Activated CD8-positive, alpha-beta memory T cell treated with anti-CD3 and anti-CD28 coated beads, Interleukin-2, amount 10 ng/mL, durations not matched to agents 7 days and 5 days (primary cell): Measurements from ENCODE around the gene TMEM187. TPM values are rescaled to one million over a fixed set of nuclear protein-coding genes. Genes with fewer than 3 reads are reported as not detected.

ENCODE experiments used
- ATAC-seq: fragments of 150-1000 bp; cut with Tn5 transposase; one replicate; pipeline ENCODE4 v1.10.0; 2021; ENCODE audit warnings: moderate library complexity
- CTCF ChIA-PET: fragments of 350-600 bp; sonication (Branson Sonifier 250); formaldehyde crosslinking; loops from one replicate; lab custom pipeline; 2021; ENCODE audit warnings: antibody characterized with exemption; lab: Charles Lee
- DNase-seq: peaks from one replicate; pipeline ENCODE4 v3.0.0-alpha.2; 2020
- H3K27ac Mint-ChIP-seq: one replicate; pipeline ENCODE4 v1.8.0; 2021; ENCODE audit warnings: mild to moderate bottlenecking, mixed read lengths
- H3K27me3 Mint-ChIP-seq: one replicate; pipeline ENCODE4 v1.8.0; 2021; ENCODE audit warnings: mixed read lengths
- H3K36me3 Mint-ChIP-seq: one replicate; pipeline ENCODE4 v1.8.0; 2021; ENCODE audit warnings: mild to moderate bottlenecking, mixed read lengths
- H3K4me1 Mint-ChIP-seq: one replicate; pipeline ENCODE4 v1.8.0; 2021; ENCODE audit warnings: mixed read lengths
- H3K4me3 Mint-ChIP-seq: one replicate; pipeline ENCODE4 v1.8.0; 2021; ENCODE audit warnings: mild to moderate bottlenecking, moderate library complexity, mixed read lengths
- H3K9me3 Mint-ChIP-seq: one replicate; pipeline ENCODE4 v1.8.0; 2022; ENCODE audit warnings: low read depth, mixed read lengths
- total RNA-seq, 2 experiments: library from RNA; stranded (reverse); gene quantifications; one replicate each; pipeline ENCODE4 v1.2.3, GENCODE V29; 2021

TMEM187 gene
- total RNA-seq, 2 experiments from 2014 or later: 8.6 to 10.7 TPM

GRCh38 chrX:154011376-154012335 lies 39.1 kb downstream of the TMEM187 start:
- Mint-ChIP-seq H3K27me3 (no peaks in the 10 kb centered on the region), H3K27ac (no peak overlapping the region), H3K4me1 (peaks cover 22% of the 10 kb centered on the region), H3K36me3 (peaks cover 20% of the 10 kb centered on the region), H3K9me3 (no peaks in the 10 kb centered on the region), H3K4me3 (no peak overlapping the region)
- ATAC-seq (no peak), DNase-seq (no peak)
- CTCF ChIA-PET: interaction anchor here (1.2 to 3.7 kb wide), 2 partner anchors 10 to 30 kb away, joined by 3 to 40 read pairs; no protein-coding TSS in a partner anchor

- Mint-ChIP-seq H3K4me1 (peaks cover 22% of the 10 kb centered on the region), H3K9me3 (no peaks in the 10 kb centered on the region), H3K27ac (no peak overlapping the region), H3K4me3 (no peak overlapping the region), H3K36me3 (peaks cover 19% of the 10 kb centered on the region), H3K27me3 (no peaks in the 10 kb centered on the region)
- CTCF ChIA-PET: interaction anchor here (0.5 to 3.7 kb wide), 9 partner anchors 9 to 296 kb away, joined by 3 to 40 read pairs (median 3); partner anchors contain the start of genes HCFC1 and TMEM187
- ATAC-seq (no peak), DNase-seq (no peak)
These were observed 39.9 kb downstream of the TMEM187 start for GRCh38 chrX:154012336-154012991.

- ATAC-seq (no peak), DNase-seq (no peak)
- CTCF ChIA-PET: interaction anchor here (0.5 to 3.7 kb wide), 17 partner anchors 9 to 360 kb away, joined by 3 to 40 read pairs (median 4); partner anchors contain the start of genes ARHGAP4, HCFC1 and TMEM187
- Mint-ChIP-seq H3K4me1 (peaks cover 21% of the 10 kb centered on the region), H3K27ac (no peak overlapping the region), H3K27me3 (no peaks in the 10 kb centered on the region), H3K4me3 (no peak overlapping the region), H3K9me3 (no peaks in the 10 kb centered on the region), H3K36me3 (peaks cover 16% of the 10 kb centered on the region)
These were observed 40.5 kb downstream of the TMEM187 start for GRCh38 chrX:154013001-154013421.

- Mint-ChIP-seq H3K36me3 (peaks cover 18% of the 10 kb centered on the region), H3K9me3 (no peaks in the 10 kb centered on the region), H3K27ac (peak overlapping the region; percentile 73), H3K27me3 (no peaks in the 10 kb centered on the region), H3K4me1 (peaks cover 21% of the 10 kb centered on the region), H3K4me3 (no peak overlapping the region)
- CTCF ChIA-PET: interaction anchor here (0.5 to 3.7 kb wide), 18 partner anchors 8 to 359 kb away, joined by 3 to 40 read pairs (median 4); partner anchors contain the start of genes ARHGAP4 and TKTL1
- ATAC-seq: peak; percentile 75
- peak; percentile 50 for DNase-seq
These were observed 41.2 kb downstream of the TMEM187 start for GRCh38 chrX:154013614-154014360.

GRCh38 chrX:154014429-154015380 lies 42.2 kb downstream of the TMEM187 start:
- Mint-ChIP-seq H3K27me3 (no peaks in the 10 kb centered on the region), H3K9me3 (no peaks in the 10 kb centered on the region), H3K4me3 (no peak overlapping the region), H3K27ac (peak overlapping the region; percentile 61), H3K36me3 (peaks cover 19% of the 10 kb centered on the region), H3K4me1 (peaks cover 21% of the 10 kb centered on the region)
- ATAC-seq: no peak
- no peak for DNase-seq
- CTCF ChIA-PET: interaction anchor here (0.8 to 3.7 kb wide), 12 partner anchors 7 to 359 kb away, joined by 3 to 40 read pairs (median 4); partner anchors contain the start of gene ARHGAP4

GRCh38 chrX:154015581-154016264 lies 43.2 kb downstream of the TMEM187 start:
- CTCF ChIA-PET: no interaction called here
- Mint-ChIP-seq H3K36me3 (peaks cover 17% of the 10 kb centered on the region), H3K9me3 (no peaks in the 10 kb centered on the region), H3K4me1 (peaks cover 26% of the 10 kb centered on the region), H3K4me3 (no peak overlapping the region), H3K27me3 (no peaks in the 10 kb centered on the region), H3K27ac (peak overlapping the region; percentile 40)
- no peak for ATAC-seq
- DNase-seq: no peak

GRCh38 chrX:154016366-154017076 lies 44.0 kb downstream of the TMEM187 start:
- peaks cover 32% of the 10 kb centered on the region for H3K4me1 Mint-ChIP-seq
- CTCF ChIA-PET: no interaction called here
- DNase-seq: no peak
- H3K4me3 Mint-ChIP-seq: no peak overlapping the region
- H3K27ac Mint-ChIP-seq: no peak overlapping the region
- no peaks in the 10 kb centered on the region for H3K9me3 Mint-ChIP-seq
- peaks cover 17% of the 10 kb centered on the region for H3K36me3 Mint-ChIP-seq
- no peaks in the 10 kb centered on the region for H3K27me3 Mint-ChIP-seq
- no peak for ATAC-seq

- DNase-seq (no peak), ATAC-seq (no peak)
- Mint-ChIP-seq H3K4me1 (peaks cover 32% of the 10 kb centered on the region), H3K36me3 (peaks cover 12% of the 10 kb centered on the region), H3K9me3 (no peaks in the 10 kb centered on the region), H3K27ac (peak overlapping the region; percentile 88), H3K4me3 (peak overlapping the region; percentile 88), H3K27me3 (no peaks in the 10 kb centered on the region)
- CTCF ChIA-PET: interaction anchor here (0.9 to 1.4 kb wide), 3 partner anchors 23 to 71 kb away, joined by 3 to 6 read pairs (median 3); no protein-coding TSS in a partner anchor
These were observed 45.4 kb downstream of the TMEM187 start for GRCh38 chrX:154017766-154018517.

GRCh38 chrX:154018518-154019060 lies 46.0 kb downstream of the TMEM187 start:
- ATAC-seq: no peak
- Mint-ChIP-seq H3K27me3 (no peaks in the 10 kb centered on the region), H3K4me1 (peaks cover 30% of the 10 kb centered on the region), H3K9me3 (no peaks in the 10 kb centered on the region), H3K4me3 (peak overlapping the region; percentile 88), H3K36me3 (peaks cover 11% of the 10 kb centered on the region), H3K27ac (peak overlapping the region; percentile 88)
- CTCF ChIA-PET: interaction anchor here (0.9 to 1.4 kb wide), 3 partner anchors 22 to 71 kb away, joined by 3 to 6 read pairs (median 3); no protein-coding TSS in a partner anchor
- no peak for DNase-seq

GRCh38 chrX:154019061-154019621 lies 46.6 kb downstream of the TMEM187 start:
- CTCF ChIA-PET: interaction anchor here (0.9 kb wide), 1 partner anchor 72 kb away, joined by 3 read pairs; no protein-coding TSS in a partner anchor
- H3K4me1 Mint-ChIP-seq: peaks cover 29% of the 10 kb centered on the region
- ATAC-seq (peak; percentile 18), DNase-seq (peak; percentile 57)
- peaks cover 11% of the 10 kb centered on the region for H3K36me3 Mint-ChIP-seq
- peak overlapping the region; percentile 88 for H3K4me3 Mint-ChIP-seq
- H3K9me3 Mint-ChIP-seq: no peaks in the 10 kb centered on the region
- peak overlapping the region; percentile 88 for H3K27ac Mint-ChIP-seq
- H3K27me3 Mint-ChIP-seq: no peaks in the 10 kb centered on the region
